ENCODE data around the gene MVK.

MVK gene

GRCh38 chr12:109547286-109547685, 26.3 kb upstream of the MVK start:
- no peak for DNase-seq

GRCh38 chr12:109548258-109548657, 25.3 kb upstream of the MVK start:
- DNase-seq: no peak

GRCh38 chr12:109549613-109550270, 23.9 kb upstream of the MVK start:
- no peak for DNase-seq

GRCh38 chr12:109550281-109550680, 23.3 kb upstream of the MVK start:
- no peak for DNase-seq

- no peak for DNase-seq
These were observed 22.5 kb upstream of the MVK start for GRCh38 chr12:109551108-109551507.

- no peak for DNase-seq
These were observed 20.6 kb upstream of the MVK start for GRCh38 chr12:109552971-109553370.

- no peak for DNase-seq
These were observed 20.1 kb upstream of the MVK start for GRCh38 chr12:109553483-109553882.

- no peak for DNase-seq
These were observed 19.6 kb upstream of the MVK start for GRCh38 chr12:109553906-109554500.

- DNase-seq: no peak
These were observed 18.8 kb upstream of the MVK start for GRCh38 chr12:109554761-109555160.

- no peak for DNase-seq
These were observed 17.9 kb upstream of the MVK start for GRCh38 chr12:109555431-109556315.

- DNase-seq: no peak
These were observed 16.4 kb upstream of the MVK start for GRCh38 chr12:109557200-109557599.

- DNase-seq: no peak
These were observed 15.8 kb upstream of the MVK start for GRCh38 chr12:109557805-109558204.

GRCh38 chr12:109558374-109559199, 15.0 kb upstream of the MVK start:
- no peak for DNase-seq

- no peak for DNase-seq
These were observed 14.4 kb upstream of the MVK start for GRCh38 chr12:109559200-109559505.

GRCh38 chr12:109559601-109560000, 14.0 kb upstream of the MVK start:
- DNase-seq: no peak

GRCh38 chr12:109560867-109561710, 12.5 kb upstream of the MVK start:
- no peak for DNase-seq

GRCh38 chr12:109561711-109562030, 11.9 kb upstream of the MVK start:
- DNase-seq: no peak

GRCh38 chr12:109562871-109563270, 10.7 kb upstream of the MVK start:
- no peak for DNase-seq

- DNase-seq: no peak
These were observed 10.0 kb upstream of the MVK start for GRCh38 chr12:109563291-109564284.

- DNase-seq: no peak
These were observed 7.2 kb upstream of the MVK start for GRCh38 chr12:109566424-109566823.

GRCh38 chr12:109567296-109567695, 6.3 kb upstream of the MVK start:
- no peak for DNase-seq
